Progenitor cell of endocrine pancreas (in vitro differentiated cells): ENCODE results near the gene TRIM62. TPM values are rescaled to one million over a fixed set of nuclear protein-coding genes. Genes with fewer than 3 reads are reported as not detected.

ENCODE experiments used
- DNase-seq: peaks from one replicate; pipeline ENCODE4 v3.0.0; 2021; ENCODE audit warnings: low spot score; ENCODE audit not compliant: unreplicated experiment
- H3K27ac Mint-ChIP-seq: 2 replicates; pipeline ENCODE4 v1.8.0; 2021; ENCODE audit warnings: mild to moderate bottlenecking, moderate library complexity, mixed read lengths
- H3K27me3 Mint-ChIP-seq: 2 replicates; pipeline ENCODE4 v1.8.0; 2021; ENCODE audit warnings: mixed read lengths
- H3K36me3 Mint-ChIP-seq: 2 replicates; pipeline ENCODE4 v1.8.0; 2022; ENCODE audit warnings: mixed read lengths; ENCODE audit not compliant: insufficient read depth
- H3K4me1 Mint-ChIP-seq: 2 replicates; pipeline ENCODE4 v1.8.0; 2021; ENCODE audit warnings: low read depth, mixed read lengths
- H3K4me3 Mint-ChIP-seq: 2 replicates; pipeline ENCODE4 v1.8.0; 2021; ENCODE audit warnings: low read depth, mild to moderate bottlenecking, moderate library complexity, mixed read lengths
- H3K9me3 Mint-ChIP-seq: 2 replicates; pipeline ENCODE4 v1.8.0; 2021; ENCODE audit warnings: low read depth, mixed read lengths
- total RNA-seq: library from RNA; stranded (reverse); gene quantifications from 2 replicates; pipeline ENCODE4 v1.2.1, GENCODE V29; 2021
- TF ChIP-seq, protein P1 (sequence below): fragments of 200-600 bp; sonication (generic); IDR thresholded peaks from one replicate; pipeline ENCODE4 v1.5.0; 2021; ENCODE audit warnings: antibody characterized with exemption, mild to moderate bottlenecking; ENCODE audit not compliant: unreplicated experiment

TRIM62 gene
- total RNA-seq, 1 donor from 2014 or later = 7.4 TPM

GRCh38 chr1:33097137-33097611 is 84.7 kb downstream of the TRIM62 start:
- Mint-ChIP-seq H3K9me3 (no peaks in the 10 kb centered on the region), H3K27ac (no peak overlapping the region), H3K27me3 (peaks cover 3% of the 10 kb centered on the region), H3K36me3 (no peaks in the 10 kb centered on the region), H3K4me3 (no peak overlapping the region), H3K4me1 (no peaks in the 10 kb centered on the region)
- no peak for DNase-seq
- TF ChIP-seq, protein P1, sequence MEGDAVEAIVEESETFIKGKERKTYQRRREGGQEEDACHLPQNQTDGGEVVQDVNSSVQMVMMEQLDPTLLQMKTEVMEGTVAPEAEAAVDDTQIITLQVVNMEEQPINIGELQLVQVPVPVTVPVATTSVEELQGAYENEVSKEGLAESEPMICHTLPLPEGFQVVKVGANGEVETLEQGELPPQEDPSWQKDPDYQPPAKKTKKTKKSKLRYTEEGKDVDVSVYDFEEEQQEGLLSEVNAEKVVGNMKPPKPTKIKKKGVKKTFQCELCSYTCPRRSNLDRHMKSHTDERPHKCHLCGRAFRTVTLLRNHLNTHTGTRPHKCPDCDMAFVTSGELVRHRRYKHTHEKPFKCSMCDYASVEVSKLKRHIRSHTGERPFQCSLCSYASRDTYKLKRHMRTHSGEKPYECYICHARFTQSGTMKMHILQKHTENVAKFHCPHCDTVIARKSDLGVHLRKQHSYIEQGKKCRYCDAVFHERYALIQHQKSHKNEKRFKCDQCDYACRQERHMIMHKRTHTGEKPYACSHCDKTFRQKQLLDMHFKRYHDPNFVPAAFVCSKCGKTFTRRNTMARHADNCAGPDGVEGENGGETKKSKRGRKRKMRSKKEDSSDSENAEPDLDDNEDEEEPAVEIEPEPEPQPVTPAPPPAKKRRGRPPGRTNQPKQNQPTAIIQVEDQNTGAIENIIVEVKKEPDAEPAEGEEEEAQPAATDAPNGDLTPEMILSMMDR = no peak

DNA sequence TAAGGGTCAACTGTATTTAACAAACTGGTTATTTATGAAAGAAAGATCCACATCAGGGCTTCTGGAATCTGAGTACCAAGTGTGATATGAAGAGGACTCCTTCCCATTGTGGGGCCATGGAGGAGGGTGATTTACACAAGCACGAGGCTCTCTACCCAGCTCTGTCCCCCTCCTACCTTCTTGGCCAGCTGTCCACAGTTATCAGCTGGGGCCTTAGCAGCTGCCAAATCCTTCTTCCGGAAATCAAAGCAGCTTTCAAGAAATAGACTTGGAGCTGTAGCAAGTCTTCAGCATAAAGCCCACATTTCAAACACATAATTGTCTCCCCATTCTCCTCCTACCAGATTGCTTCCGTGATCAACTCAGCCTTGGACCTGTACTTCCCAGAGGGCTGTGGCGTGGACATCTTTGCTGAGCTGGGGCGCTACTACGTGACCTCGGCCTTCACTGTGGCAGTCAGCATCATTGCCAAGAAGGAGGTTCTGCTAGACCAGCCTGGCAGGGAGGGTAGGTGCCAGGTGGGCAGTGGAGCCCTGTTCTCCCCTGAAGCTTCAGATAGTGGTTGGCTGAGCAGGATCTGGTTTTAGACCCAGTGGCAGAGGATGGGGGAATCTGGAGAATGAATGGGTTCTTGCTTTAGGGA is 85.4 kb downstream of the TRIM62 start:
- H3K9me3 Mint-ChIP-seq = no peaks in the 10 kb centered on the region
- H3K4me3 Mint-ChIP-seq = no peak overlapping the region
- no peaks in the 10 kb centered on the region for H3K4me1 Mint-ChIP-seq
- H3K27me3 Mint-ChIP-seq = peaks cover 3% of the 10 kb centered on the region
- H3K36me3 Mint-ChIP-seq = no peaks in the 10 kb centered on the region
- no peak for DNase-seq
- no peak overlapping the region for H3K27ac Mint-ChIP-seq
- TF ChIP-seq, protein P1 = no peak

Other genes with a start within 250 kb of the TRIM62 start
- 14.2 and 16.4 TPM in 2 replicates for gene RNF19B, start 217.2 kb downstream of the TRIM62 start, total RNA-seq
- gene AK2, start 145.2 kb downstream of the TRIM62 start, total RNA-seq = 115 and 116 TPM in 2 replicates
- 4.8 and 5.2 TPM in 2 replicates for gene AZIN2, start 100.9 kb downstream of the TRIM62 start, total RNA-seq
- gene ZNF362, start 74.4 kb upstream of the TRIM62 start, total RNA-seq = 72.0 and 79.3 TPM in 2 replicates
- 0.29 and 0.40 TPM in 2 replicates for gene A3GALT2, start 139.1 kb upstream of the TRIM62 start, total RNA-seq
- 135 and 138 TPM in 2 replicates for gene PHC2, start 249.1 kb upstream of the TRIM62 start, total RNA-seq